ENCODE data around the gene PAPSS1. TPM values are rescaled to one million over a fixed set of nuclear protein-coding genes. Genes with fewer than 3 reads are reported as not detected.
"Not testable (repeated sequence)": the region's sequence is repeated elsewhere in the genome, so short reads cannot be mapped to it uniquely, and the experiment has no call there.

Gene PAPSS1
- total and polyA plus RNA-seq, 11 donors: 5.9 to 32.7 (median 9.3) TPM

DNA sequence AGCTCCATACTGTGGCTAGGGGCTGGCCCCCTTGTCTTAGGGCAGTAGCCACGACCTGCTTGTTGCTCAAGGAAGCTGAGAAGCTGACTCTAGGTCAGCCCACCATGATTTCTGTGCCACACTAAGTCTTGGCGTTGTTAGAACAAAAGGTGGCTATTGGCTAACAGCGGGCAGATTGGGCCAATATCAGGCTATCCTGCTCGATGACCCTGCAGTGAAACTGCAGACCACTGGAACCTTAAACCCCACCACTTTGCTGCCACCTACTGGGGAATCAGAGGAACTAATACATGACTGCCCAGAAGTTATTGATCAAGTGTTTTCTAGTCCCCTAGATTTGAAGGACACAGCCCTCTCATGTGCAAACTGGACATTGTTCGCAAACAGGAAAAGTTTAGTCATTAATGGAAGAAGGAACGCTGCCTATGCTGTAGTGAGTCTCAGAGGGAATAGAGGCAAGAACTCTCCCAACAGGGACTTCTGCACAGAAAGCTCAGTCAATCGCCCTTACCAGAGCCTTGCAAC is 17.0 kb upstream of the PAPSS1 start:
- 58 to 68% (median 65%) methylated on average over 7 of the region's 7 CpGs for WGBS, 4 donors
- Histone ChIP-seq H3K4me1 (peaks cover 0 to 16% (median 4%) of the 10 kb centered on the region in 12 donors), H3K36me3 (no peaks in the 10 kb centered on the region), H3K27ac (no peak overlapping the region), H3K9me3 (no peaks in the 10 kb centered on the region), H3K27me3 (no peaks in the 10 kb centered on the region), H3K4me3 (no peak overlapping the region)
- DNase-seq: peak in 3 of 5 donors; percentile 21 to 38 (median 31)
- intact Hi-C loops (cut with DNase I): no loop called here
- ATAC-seq: peak; percentile 19 to 64 (median 48)
- TF ChIP-seq, protein P1, sequence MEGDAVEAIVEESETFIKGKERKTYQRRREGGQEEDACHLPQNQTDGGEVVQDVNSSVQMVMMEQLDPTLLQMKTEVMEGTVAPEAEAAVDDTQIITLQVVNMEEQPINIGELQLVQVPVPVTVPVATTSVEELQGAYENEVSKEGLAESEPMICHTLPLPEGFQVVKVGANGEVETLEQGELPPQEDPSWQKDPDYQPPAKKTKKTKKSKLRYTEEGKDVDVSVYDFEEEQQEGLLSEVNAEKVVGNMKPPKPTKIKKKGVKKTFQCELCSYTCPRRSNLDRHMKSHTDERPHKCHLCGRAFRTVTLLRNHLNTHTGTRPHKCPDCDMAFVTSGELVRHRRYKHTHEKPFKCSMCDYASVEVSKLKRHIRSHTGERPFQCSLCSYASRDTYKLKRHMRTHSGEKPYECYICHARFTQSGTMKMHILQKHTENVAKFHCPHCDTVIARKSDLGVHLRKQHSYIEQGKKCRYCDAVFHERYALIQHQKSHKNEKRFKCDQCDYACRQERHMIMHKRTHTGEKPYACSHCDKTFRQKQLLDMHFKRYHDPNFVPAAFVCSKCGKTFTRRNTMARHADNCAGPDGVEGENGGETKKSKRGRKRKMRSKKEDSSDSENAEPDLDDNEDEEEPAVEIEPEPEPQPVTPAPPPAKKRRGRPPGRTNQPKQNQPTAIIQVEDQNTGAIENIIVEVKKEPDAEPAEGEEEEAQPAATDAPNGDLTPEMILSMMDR (IDR thresholded peaks at IDR 0.05): peak; percentile 59 to 84 (median 78)
- no peak for TF ChIP-seq POLR2A (IDR thresholded peaks at IDR 0.05)

DNA sequence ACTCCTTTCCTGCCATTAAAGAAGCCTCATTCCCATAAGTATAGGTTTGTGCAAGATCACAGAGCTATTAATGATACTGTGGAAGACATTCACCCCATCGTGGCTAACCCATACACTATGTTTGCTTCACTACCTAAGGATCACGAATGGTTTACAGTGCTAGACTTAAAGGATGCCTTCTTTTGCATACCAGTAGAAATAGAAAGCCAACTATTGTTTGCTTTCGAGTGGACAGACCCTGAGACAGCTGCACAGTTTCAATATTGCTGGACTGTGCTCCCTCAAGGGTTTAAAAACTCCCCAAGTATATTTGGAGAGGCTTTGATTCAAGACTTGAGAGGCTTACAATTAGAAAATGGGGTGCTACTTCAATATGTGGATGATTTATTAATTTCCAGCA is 16.0 kb upstream of the PAPSS1 start:
- no peak for ATAC-seq
- Histone ChIP-seq H3K36me3 (no peaks in the 10 kb centered on the region), H3K9me3 (no peaks in the 10 kb centered on the region), H3K27me3 (no peaks in the 10 kb centered on the region), H3K4me1 (peaks cover 0 to 10% (median under 1%) of the 10 kb centered on the region in 12 donors), H3K27ac (no peak overlapping the region), H3K4me3 (no peak overlapping the region)
- intact Hi-C loops (cut with DNase I): no loop called here
- DNase-seq: no peak
- TF ChIP-seq, protein P1 (IDR thresholded peaks at IDR 0.05): no peak
- TF ChIP-seq POLR2A (IDR thresholded peaks at IDR 0.05): no peak
- 72 to 83% (median 79%) methylated on average over 3 of the region's 3 CpGs for WGBS, 4 donors

DNA sequence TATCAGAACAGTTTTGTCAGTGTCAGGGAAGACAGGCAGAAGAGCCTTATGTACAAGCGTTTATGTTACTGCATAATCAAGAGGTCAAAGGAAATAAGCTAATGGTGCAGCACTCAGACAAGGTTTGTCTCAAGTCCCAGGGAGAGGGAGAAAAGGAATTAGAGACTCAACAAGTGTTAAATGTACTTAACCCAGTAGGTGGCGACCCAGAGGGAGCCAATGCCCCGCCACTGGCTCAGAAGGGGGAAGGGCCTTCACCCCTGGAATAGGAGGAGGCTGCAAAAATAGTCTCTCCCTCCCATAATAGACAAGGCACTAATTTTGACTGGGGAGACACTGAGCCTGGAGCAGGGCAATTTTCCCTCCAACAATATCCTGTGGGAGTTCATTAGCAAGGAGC is 14.1 kb upstream of the PAPSS1 start:
- ATAC-seq (peak in 2 of 4 donors; percentile 28 to 31), DNase-seq (no peak)
- Histone ChIP-seq H3K27me3 (no peaks in the 10 kb centered on the region), H3K4me3 (no peak overlapping the region), H3K36me3 (no peaks in the 10 kb centered on the region), H3K9me3 (no peaks in the 10 kb centered on the region), H3K4me1 (peaks cover 0 to 7% (median 0%) of the 10 kb centered on the region in 12 donors), H3K27ac (no peak overlapping the region)
- no peak for TF ChIP-seq POLR2A (IDR thresholded peaks at IDR 0.05)
- TF ChIP-seq, protein P1 (IDR thresholded peaks at IDR 0.05): peak in 4 of 12 donors; percentile 6 to 23 (median 16)
- intact Hi-C loops (cut with DNase I): loop anchor here in 2 of 10 donors (5.0 kb wide), 2 partner anchors 342 to 697 kb away; partner anchors contain the start of gene DKK2 (in 1 of the 2)
- WGBS, 4 donors: 45 to 58% (median 48%) methylated on average over 3 of the region's 3 CpGs

DNA sequence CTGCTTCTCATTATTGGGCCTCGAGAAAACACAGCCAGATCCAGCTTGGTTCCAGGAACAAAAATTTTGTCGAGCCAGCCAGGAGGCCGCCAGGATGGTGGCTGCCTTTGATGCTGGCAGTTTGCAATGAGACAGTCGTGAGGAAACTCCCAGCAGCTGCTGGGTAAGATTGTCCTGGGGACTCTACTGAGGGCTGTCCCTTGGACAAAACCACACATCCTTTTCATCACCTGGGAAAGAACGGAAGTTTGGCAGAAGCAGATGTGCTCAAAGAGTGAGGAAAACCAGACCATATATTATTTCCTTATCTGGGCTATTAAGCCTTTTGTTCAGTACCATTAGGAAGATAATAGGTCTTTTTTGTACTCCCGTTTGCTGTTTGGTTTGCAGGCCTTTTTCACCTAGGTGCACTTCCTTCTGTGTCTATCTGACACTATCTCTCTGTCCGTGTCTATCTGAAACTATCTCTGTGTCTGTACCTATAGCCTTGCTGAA is 13.4 kb upstream of the PAPSS1 start:
- intact Hi-C loops (cut with DNase I): loop anchor here in 2 of 10 donors (5.0 kb wide), 2 partner anchors 341 to 696 kb away; partner anchors contain the start of gene DKK2 (in 1 of the 2)
- Histone ChIP-seq H3K4me3 (no peak overlapping the region), H3K27ac (peak overlapping the region in 1 of 12 donors; percentile 41), H3K9me3 (no peaks in the 10 kb centered on the region), H3K36me3 (no peaks in the 10 kb centered on the region), H3K27me3 (no peaks in the 10 kb centered on the region), H3K4me1 (peaks cover 0 to 7% (median 0%) of the 10 kb centered on the region in 12 donors)
- TF ChIP-seq POLR2A (IDR thresholded peaks at IDR 0.05): no peak
- TF ChIP-seq, protein P1 (IDR thresholded peaks at IDR 0.05): no peak
- ATAC-seq (no peak), DNase-seq (no peak)
- WGBS, 4 donors: 41 to 58% (median 49%) methylated on average over 7 of the region's 7 CpGs

DNA sequence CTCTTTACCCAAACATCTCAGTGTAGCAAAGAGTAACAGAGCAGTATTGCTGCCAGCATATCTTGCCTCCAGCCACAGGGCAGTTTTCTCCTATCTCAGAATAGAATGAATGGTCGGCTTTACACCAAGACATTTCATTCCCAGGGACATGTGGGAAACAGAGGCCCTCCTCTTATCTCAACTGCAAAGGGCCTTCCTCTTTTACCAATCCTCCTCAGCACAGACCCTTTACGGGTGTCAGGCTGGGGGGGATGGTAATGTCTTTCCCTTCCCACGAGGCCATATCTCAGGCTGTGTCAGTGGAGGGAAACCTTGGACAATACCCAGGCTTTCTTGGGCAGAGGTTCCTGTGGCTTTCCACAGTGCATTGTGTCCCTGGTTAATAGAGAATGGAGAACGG is 9.0 kb upstream of the PAPSS1 start:
- H3K27me3 ChIP-seq; H3K27ac ChIP-seq; intact Hi-C loops (cut with DNase I); H3K4me3 ChIP-seq; ATAC-seq; H3K4me1 ChIP-seq; H3K36me3 ChIP-seq; DNase-seq; H3K9me3 ChIP-seq: not testable (repeated sequence)
- WGBS, 4 donors: 11 to 22% (median 18%) methylated on average over 4 of the region's 4 CpGs

DNA sequence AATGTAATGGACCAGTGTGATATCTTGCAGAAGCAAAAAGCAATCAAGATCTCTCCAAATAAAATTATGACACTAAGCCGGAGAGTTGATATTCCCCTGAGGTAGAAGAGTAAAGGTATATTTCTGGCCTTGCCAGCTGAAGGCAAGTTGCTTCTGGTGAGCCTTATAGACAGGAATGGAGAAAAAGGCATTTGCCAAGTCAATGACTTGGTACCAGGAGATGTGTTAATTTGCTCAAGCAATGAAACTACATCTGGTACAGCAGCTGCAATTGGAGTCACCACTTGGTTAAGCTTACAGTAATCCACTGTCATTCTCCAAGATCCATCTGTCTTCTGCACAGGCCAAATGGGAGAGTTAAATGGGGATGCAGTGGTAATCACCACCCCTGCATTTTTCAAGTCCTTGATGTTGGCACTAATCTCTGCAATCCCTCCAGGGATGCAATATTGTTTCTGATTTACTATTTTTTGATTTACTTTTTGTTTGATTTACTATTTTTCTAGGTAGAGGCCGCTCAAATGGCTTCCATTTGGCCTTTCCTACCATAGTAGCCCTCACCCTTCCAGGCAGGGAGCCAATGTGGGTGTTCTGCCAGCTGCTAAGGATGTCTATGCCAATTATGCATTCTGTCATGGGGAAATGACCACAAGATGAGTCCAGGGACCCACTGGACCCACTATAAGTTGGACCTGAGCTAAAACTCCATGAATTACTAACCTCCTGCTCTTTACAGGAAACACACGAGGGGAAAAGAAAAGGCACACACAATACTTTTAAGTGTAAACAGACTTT is 6.3 kb upstream of the PAPSS1 start:
- H3K4me3 ChIP-seq; H3K4me1 ChIP-seq; H3K27me3 ChIP-seq; H3K27ac ChIP-seq; H3K9me3 ChIP-seq; H3K36me3 ChIP-seq; intact Hi-C loops (cut with DNase I); ATAC-seq: not testable (repeated sequence)
- 84 to 89% (median 89%) methylated on average over 3 of the region's 3 CpGs for WGBS, 4 donors
- peak in 1 of 5 donors; percentile 18 for DNase-seq
